Left lobe of liver (tissue), 2 donors: Measurements from ENCODE around the gene PTCD2. TPM values are rescaled to one million over a fixed set of nuclear protein-coding genes. Genes with fewer than 3 reads are reported as not detected.
"Not testable (repeated sequence)": the region's sequence is repeated elsewhere in the genome, so short reads cannot be mapped to it uniquely, and the experiment has no call there.

Experiments used
- ATAC-seq: fragments of 200-7000 bp; cut with Tn5 transposase; one replicate; pipeline ENCODE4 v1.9.1; 2020; ENCODE audit warnings: mild to moderate bottlenecking, moderate library complexity
- DNase-seq: peaks from one replicate; pipeline ENCODE4 v3.0.0-alpha.2; 2020; ENCODE audit warnings: low spot score
- total RNA-seq: library from RNA; stranded (reverse); gene quantifications from one replicate; pipeline ENCODE4 v1.2.1, GENCODE V29; 2021
- donor health status: DM: no; HTN: no; CAD: no; lungs with moderate emphysema.
- donor health status: DM: no; HTN: yes; CAD: no.

The PTCD2 gene
- total RNA-seq, 1 donor from 2014 or later = 6.5 TPM

DNA sequence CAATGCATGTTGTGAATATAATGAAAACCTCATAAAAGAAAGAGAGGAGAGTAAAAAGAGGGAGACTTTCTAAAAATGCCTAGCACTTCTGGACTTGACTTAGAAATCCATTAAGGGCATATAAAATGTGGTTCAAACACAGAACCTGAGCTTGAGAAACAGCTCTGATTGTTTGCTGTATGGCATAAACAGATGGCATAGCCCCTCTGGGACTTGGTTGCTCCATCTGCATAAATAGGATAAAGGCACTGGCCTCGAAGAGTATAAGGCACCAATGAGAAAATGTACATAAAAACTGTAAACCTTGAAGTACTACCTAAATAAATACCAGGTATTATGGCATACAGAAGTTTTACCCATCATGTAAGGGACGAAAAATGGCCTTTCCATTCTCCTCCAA lies 23.9 kb upstream of the PTCD2 start:
- DNase-seq (no peak), ATAC-seq (no peak)

DNA sequence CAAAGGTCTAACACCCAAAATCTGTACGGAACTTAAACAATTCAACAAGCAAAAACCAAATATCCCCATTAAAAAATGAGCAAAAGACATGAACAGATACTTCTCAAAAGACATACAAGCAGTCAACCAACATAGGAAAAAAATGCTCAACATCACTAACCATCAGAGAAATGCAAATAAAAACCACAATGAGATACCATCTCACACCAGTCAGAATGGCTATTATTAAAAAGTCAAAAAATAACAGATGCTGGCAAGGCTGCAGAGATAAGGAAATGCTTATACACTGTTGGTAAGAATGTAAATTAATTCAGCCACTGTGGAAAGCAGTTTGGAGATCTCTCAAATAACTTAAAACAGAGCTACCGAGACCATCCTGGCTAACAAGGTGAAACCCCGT lies 22.0 kb upstream of the PTCD2 start:
- not testable (repeated sequence) for DNase-seq, ATAC-seq

DNA sequence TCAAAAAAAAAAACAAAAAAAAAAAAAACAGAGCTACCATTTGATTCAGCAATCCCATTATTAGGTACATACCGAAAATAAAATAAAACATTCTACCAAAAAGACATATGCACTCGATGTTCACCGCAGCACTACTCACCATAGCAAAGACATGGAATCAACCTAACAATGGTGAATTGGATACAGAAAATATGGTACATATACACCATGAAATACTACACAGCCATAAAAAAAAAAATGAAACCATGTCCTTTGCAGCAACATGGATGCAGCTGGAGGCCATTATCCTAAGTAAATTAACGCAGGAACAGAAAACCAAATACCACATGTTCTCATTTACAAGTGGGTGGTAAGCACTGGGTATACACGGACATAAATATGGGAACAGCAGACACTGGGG lies 21.5 kb upstream of the PTCD2 start:
- ATAC-seq = no peak
- DNase-seq = no peak

DNA sequence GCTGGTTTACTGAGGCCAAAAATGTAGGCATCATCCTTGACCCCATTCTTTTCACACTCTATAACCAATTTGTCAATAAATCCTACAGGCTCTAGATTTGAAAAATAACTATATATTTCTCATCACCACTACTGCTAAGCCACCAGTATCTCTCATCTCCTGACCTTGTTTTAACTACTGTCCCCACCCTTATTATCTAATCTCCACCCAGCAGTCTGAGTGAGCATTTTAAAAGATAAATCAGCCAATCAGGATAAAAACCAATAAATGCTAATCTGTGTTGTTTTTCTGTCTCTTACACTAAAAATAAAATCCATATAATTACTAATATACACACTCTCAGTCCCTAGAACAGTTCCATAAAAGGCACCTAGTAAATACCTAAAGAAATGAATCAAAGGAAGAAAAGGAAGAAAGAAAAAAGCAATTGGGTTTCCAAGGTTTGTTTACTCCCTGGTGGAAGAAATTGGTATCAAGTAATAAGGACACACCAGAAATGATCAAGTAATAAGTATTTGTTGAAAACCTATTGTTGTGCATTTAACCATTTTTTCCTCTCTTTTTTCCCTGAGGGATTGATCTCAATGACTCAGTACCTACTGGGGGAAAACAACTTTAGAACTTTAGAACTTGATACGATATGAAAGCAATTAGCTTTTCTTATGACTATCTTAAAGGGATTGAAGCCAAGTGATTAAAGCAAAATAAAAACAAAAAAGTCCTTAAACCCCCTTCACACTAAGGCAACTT lies 19.4 kb upstream of the PTCD2 start:
- no peak for ATAC-seq
- no peak for DNase-seq

DNA sequence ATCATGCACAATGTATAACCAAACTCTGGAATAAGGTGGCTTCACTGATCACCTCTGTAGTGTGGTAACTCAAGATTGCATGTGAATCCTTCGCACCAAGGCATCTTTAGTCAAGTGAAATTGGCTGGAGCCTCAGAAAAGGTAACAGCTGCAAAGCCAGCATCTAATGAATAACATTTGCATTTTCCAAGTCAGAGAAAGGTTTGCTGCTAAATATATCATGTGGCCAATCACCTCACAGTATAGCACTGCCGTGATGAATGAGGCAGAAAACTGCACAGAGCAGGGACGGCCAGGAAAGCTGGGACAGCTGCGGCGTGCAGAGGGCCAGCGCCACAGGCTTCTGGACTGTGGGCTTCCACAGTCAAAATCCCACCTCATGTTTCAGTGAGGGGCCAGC lies 18.6 kb upstream of the PTCD2 start:
- DNase-seq (no peak), ATAC-seq (no peak)

DNA sequence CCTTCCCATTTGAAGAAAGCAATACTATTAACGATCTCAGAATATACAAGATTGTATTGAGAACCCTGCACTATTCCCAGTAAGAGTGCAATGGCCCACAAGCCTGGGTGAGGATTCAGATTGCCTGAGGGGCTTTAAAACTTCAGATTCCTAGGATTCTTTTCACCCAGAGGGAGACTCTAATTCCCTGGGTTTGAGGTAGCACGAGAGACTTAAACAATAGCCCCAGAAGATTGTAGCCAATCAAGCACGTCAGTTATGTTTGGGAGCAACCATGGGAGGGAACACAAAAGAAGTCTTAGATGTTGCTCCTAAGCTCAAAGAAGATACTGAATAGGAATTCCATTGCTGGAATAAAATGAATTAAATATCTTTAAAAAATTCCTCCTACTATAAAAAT lies 18.0 kb upstream of the PTCD2 start:
- ATAC-seq = no peak
- DNase-seq = no peak

DNA sequence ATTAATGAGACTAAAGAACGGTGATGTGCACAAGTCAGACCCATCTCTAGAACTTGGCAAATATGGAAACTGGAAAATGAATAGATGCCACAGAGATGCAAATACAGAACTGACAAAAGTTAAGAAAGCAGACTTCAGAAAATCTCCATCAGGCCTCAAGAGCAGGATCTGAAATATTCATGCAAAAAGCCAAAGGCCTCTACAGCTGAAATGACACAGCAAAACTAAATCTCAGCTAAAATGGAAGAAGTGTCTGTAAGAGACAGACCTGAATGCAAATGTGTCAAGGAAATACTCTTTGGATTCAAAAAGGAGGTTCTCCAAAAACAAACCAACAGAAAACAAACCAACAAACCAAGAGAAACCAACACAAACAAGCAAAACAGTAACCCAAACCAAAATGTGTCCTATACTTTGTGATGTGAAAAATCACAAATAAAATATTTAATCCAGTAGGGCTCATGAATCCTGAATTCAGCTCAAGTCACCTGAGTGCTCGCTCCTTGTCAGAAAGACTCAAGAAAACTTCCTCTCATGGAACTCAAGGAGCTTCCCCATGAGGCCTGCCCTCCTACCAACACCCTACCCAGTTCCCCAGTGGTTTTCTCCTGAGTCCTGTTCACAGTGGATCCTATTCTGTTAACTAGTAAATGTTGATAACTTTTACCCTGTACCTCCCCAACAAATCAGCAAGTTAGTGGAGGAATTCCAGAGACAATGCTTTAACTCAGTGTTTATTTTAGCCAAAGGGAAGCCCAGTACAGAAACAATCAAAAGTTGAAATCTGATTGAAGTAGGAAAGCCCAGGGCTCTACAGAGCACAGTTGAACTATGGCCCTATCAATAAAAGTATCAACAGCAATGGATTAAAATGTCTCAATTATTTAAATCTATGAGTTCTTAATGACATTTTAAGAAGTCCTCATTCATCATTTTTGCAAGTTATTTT lies 14.7 kb upstream of the PTCD2 start:
- no peak for DNase-seq
- no peak for ATAC-seq

DNA sequence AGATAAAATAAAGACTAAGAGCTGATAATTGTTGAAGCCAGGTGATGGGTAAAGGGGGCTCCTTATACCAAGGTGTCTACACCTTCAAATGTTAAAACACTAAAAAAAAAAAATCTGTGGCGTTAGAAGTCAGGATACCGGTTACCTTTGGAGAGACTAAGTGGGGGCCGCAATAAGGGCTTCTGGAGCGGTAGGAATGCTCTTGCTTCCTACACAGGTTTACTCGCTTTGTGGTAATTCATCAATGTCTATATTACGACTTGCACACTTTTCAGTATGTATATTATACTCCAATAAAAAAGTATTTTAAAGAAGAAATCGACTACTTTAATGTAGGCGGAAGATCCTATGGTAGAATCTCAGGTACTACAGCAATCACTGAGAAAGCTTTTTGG lies 12.6 kb upstream of the PTCD2 start:
- ATAC-seq (peak; percentile 2), DNase-seq (no peak)

DNA sequence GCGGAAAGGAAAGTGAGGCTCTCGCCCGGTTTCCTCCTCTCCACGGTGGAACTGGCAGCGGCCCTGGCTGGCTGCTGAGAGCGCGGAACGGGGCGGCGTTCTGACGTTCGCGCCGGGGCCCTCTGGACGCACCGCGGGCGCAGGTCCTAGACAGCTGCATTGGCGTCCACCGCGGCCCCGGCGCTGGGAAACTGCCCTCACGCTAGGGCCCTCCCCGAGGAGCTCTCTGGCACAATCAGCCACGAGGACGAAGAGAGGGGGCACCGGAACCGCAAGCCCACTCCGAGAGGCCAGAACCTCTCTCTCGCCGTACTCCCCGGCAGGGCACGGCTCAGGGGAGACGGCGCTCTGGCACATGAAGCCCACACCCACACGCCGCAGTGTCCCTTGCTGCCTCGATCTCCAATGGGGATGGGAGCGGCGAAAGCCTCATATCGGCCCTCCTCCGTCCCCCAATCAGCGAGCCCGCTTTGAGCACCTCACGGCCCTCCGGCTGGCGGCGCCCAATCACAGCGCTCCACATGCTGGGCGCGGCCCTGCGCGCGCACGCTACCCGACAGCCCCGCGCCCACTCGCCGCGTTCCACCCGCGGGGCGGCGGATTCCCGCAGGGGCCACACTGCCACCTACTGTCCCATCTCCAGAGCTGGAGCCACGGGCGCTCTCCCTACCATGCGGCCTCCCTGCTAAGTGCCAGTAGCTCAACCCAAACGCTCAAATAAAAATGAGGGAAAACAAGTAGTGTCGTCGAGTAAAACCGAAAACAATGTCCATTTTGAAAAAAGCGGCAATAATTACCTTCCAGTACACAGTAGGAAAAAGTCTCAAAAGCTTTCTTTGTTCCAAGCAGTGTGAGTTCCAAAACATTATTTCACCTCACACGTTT lies 12.0 kb upstream of the PTCD2 start:
- ATAC-seq = peak; percentile 95
- DNase-seq = peak; percentile 99

DNA sequence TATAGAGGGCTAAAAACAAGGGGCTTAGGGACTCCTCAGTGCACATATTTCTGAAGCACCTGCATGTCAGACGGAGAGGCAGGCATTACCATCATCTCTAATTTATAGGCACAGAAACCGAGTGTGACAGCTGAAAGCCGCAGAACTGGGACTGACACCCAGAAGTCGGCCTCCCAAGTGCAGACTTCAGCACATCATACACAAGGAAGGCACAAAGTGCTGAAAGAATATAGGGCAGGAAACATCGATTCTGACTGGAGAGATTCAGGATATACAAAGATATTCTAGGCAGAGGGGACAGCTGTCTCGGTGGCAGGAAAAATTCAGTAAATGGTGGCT lies 11.4 kb upstream of the PTCD2 start:
- ATAC-seq = no peak
- DNase-seq = no peak

DNA sequence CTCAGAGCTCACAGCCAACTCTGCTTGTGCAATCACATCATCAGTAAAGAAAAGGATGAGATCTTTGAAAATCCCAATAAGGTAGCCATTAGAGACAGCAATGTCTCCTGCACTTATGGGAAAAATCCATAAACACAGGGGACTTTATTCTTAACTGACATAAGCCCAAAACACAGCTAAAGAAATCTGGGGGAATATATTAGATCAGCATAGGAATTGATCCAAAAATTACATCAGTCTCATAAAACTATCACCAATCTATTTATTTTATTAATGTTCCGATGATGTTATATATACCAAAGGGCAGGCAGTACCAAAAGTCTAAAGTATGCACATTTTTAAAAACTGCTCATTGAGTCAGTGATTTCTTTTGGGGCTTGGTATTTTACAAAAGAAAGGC lies 7.0 kb upstream of the PTCD2 start:
- no peak for ATAC-seq
- no peak for DNase-seq

DNA sequence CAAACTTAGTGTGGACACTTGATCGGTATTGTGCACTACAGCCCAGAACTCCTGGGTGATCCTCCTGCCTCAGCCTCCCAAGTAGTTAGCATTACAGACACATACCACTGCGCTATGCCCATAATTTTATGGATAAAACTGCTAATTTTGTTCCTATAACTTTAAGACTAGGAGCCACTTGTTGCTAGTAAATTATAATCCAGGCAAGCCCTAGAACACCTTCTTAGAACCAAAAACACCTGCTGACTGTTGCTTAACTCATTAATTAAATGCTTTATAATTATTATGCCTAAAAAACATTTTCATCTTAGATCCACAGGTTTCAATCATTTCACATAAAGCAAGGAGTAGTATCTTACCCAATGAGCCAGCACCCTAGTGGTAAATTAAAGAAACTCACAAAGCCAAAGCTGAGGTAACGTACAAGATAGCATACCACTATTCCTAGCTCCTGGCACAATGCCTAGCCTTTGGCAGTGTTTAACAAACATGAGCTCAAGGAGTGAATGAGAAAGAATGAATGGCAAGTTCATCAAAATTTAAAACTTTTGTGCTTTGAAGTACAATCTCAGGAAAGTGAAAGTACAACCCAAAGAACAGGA lies 5.5 kb upstream of the PTCD2 start:
- peak; percentile 58 for ATAC-seq
- no peak for DNase-seq

DNA sequence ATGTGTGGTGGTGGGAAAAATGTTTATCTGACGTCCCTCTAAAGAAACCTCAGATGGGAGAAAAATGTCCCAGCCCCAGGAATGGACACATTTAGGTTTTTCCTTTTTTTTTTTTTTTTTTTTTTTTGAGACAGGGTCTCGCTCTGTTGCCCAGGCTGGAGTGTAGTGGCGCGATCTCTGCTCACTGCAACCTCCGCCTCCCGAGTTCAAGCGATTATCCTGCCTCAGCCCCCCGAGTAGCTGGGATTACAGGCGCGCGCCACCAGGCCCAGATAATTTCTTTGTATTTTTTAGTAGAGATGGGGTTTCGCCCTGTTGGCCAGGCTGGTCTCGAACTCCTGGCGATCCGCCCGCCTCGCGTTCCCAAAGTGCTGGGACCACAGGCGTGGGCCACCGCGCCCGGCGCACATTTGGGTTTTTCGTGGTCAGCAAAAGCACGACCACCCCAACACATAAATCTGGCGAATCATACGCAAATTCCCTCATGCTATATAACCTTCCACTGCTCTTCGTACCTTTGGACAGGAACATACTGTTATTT lies 668 bp upstream of the PTCD2 start:
- ATAC-seq = peak; percentile 8
- DNase-seq = not testable (repeated sequence)

DNA sequence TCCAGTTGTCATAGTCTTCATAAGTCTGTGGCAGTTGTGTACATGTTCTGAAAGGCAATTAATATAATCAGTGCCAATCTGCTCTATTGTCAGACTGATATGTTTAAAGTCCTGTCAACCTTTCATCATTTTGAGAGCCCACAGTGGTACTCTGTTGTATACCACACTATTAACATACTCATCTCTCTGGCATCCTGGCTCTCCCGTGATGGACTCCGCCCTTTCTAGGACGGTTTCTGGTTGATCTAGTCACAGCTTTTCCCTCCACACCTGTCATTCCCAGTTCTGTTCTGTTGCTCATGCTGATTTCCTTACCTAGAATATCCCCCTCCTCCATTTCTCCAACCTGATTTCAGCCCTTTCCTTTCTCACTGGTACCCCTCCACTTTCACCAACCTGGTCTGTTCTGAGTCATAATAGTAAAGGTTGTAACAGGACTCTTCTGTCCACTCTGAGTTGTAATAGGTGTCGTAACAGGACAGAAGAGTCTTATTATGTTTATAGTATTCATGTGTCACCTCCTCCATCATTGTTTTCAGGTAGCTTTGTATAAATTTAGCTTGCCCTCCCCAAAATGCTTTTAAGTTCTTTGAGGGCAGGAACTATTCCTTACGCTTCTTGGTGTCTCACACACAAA lies 4.1 kb downstream of the PTCD2 start:
- ATAC-seq = no peak
- no peak for DNase-seq

DNA sequence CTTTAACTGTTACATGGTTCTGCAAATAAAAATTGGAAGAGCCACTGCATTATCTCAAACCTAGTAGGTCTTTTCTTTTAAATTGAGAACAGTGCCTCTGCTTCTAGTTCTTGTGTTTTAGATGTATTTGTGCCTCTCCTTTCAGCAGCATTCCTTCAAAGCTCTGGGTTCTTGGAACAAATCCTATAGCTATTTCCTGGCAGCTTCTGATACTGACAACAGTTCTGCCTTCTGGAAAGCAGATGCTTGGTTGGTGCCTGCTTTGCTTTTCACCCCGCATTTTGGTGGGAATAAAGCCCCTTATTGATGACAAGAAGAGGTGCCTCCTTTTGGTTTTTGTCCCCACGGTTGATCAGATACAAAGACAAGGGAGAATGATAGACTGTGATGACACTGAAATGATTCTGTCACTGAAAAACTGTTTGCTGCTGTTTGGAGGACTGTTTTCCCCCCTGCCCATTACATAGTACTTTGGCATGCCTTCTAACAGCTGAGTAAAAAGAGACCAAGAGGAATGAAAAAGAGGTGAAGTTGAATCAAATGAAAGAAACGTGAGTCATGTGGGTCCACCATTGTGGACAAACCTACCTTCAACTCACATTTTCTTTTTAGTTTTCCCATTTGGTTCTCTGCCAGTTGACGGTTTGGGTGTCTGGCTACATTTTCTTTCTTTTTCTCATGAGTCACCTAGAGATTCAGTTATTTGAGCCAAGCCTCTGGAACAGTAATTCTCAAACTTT lies 5.6 kb downstream of the PTCD2 start:
- DNase-seq (no peak), ATAC-seq (no peak)

DNA sequence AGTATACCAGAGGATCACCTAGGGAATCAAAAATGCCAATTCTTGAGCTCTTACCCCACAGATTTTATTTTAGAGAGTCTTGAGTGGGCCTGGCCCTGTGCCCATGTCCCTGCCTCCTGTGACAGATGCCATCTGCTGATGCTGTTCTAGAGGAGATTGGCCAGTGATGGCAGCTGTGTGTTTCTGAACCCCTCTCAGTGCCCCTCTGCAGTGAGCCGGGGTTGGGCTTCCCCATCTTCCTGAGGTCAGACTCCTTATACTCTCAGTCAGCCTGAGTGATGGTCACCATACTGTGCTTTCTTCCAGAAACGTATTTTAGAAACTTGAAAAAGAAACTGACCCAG lies 6.1 kb downstream of the PTCD2 start:
- ATAC-seq (no peak), DNase-seq (no peak)

DNA sequence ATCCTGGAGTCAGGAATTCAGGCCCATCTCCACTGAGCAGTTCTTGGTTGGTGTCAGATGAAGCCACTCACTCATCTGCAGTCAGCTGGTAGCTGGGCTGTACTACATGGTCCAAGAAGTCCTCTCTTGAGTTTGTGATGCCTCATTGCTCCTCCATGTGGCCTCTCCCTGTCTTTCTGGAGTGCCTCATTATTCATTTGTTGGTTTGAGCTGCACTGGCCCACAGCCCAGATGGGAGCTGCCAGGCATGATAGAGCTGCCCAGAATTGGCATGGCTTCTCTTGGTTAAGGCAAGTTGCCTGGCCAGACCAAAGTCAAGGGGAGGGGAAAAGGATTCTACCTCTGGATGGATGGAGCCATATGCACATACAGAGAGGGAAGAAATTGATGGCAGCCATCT lies 8.0 kb downstream of the PTCD2 start:
- peak; percentile 99 for ATAC-seq
- DNase-seq = peak; percentile 81

DNA sequence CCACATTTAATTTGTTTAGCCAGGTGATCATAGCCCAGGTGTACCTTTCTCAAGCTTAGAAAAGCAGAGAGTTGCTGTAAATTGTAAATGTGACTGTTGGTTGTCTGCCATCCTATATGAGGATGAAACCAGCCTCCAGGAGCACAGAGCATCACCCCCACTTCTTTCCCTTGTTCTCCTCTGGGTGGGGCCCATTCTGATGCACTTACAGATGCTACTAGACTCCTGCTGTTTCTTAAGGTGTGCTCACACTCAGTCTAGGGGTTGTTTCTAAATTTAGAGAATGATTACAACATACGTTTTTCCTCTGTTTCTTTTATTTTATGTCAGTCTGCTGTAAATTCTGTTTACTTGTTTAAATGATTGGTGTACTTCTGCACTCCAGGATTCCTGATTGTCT lies 10.5 kb downstream of the PTCD2 start:
- ATAC-seq (no peak), DNase-seq (no peak)

DNA sequence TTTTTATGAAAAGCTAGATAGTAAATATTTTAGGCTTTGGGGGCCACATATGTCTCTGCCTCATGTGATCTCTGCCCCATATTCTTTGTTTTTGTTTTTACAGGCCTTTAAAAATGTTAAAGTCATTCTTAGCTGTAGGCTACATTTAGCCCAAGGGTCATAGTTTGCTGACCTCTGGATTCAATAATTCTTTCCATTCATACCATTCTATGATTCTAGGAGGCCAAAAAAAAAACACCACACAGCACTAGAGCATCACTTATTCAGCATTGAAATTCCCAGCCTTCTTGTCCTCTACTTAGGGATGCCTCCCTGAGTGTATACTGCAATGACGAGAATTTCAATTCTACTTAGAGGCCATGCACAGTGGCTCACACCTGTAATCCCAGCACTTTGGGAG lies 17.0 kb downstream of the PTCD2 start:
- DNase-seq (no peak), ATAC-seq (no peak)
